GM21717 (cell line): ENCODE results near the gene FGA.

ENCODE experiments used
- ATAC-seq: cut with Tn5 transposase; IDR thresholded peaks from one replicate; pipeline ENCODE4 v1.9.1; 2021; ENCODE audit warnings: mild to moderate bottlenecking, moderate library complexity; ENCODE audit not compliant: unreplicated experiment

The FGA gene

GRCh38 chr4:154583230-154583629 lies 7.3 kb downstream of the FGA start:
- ATAC-seq: no peak

GRCh38 chr4:154582723-154583122 lies 7.8 kb downstream of the FGA start:
- no peak for ATAC-seq

- ATAC-seq: no peak
These were observed 10.6 kb downstream of the FGA start for GRCh38 chr4:154579927-154580326.

- no peak for ATAC-seq
These were observed 11.6 kb downstream of the FGA start for GRCh38 chr4:154578919-154579318.

GRCh38 chr4:154577324-154577723 lies 13.2 kb downstream of the FGA start:
- ATAC-seq: no peak

- ATAC-seq: no peak
These were observed 16.2 kb downstream of the FGA start for GRCh38 chr4:154574311-154574710.

- ATAC-seq: no peak
These were observed 17.2 kb downstream of the FGA start for GRCh38 chr4:154573190-154573870.

GRCh38 chr4:154569584-154569983 lies 21.0 kb downstream of the FGA start:
- no peak for ATAC-seq

- ATAC-seq: no peak
These were observed 21.5 kb downstream of the FGA start for GRCh38 chr4:154569028-154569427.

GRCh38 chr4:154566639-154567204 lies 23.8 kb downstream of the FGA start:
- no peak for ATAC-seq

- ATAC-seq: no peak
These were observed 24.8 kb downstream of the FGA start for GRCh38 chr4:154565704-154566103.

GRCh38 chr4:154564311-154564710 lies 26.2 kb downstream of the FGA start:
- no peak for ATAC-seq

- no peak for ATAC-seq
These were observed 27.8 kb downstream of the FGA start, which contains the start of gene FGB for GRCh38 chr4:154562697-154563254. Gene FGB (plus strand): TSS chr4:154563011. CDS start chr4:154563019, 8 bp downstream.

GRCh38 chr4:154560824-154561231 lies 29.7 kb downstream of the FGA start:
- ATAC-seq: peak; percentile 14

- peak; percentile 53 for ATAC-seq
These were observed 30.1 kb downstream of the FGA start for GRCh38 chr4:154560419-154560801.

- ATAC-seq: peak; percentile 81
These were observed 30.8 kb downstream of the FGA start for GRCh38 chr4:154559494-154560418.

- peak; percentile 28 for ATAC-seq
These were observed 31.4 kb downstream of the FGA start for GRCh38 chr4:154559141-154559493.

GRCh38 chr4:154551872-154552686 lies 38.5 kb downstream of the FGA start:
- ATAC-seq: peak; percentile 55

- ATAC-seq: peak; percentile 97
These were observed 40.4 kb downstream of the FGA start, which contains the start of gene PLRG1 for GRCh38 chr4:154549894-154550790. Gene PLRG1 (minus strand): TSS chr4:154550400. CDS start chr4:154550308, 92 bp downstream.
